ENCODE data around the gene PLEKHA7. TPM values are rescaled to one million over a fixed set of nuclear protein-coding genes. Genes with fewer than 3 reads are reported as not detected.

Gene PLEKHA7
- total RNA-seq, 6 donors from 2014 or later, result 27.5 to 87.0 (median 48.6) TPM

DNA sequence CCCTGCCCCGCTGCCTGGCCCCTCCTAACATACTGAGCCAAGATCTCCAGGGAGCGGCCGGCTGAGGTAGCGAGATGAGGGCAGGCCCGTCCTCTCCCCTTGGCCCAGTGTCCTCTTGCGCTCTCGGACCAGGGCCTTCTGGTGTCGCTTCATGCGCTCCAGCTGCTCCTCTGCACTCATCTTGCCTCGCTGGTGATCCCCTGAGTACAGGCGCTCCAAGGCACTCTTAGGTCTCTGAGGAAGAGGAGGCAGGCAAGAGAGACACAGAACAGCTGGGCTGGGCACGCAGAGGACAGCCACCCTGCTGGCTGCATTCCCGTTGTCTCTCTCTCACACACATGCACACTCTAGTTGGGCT is 225.2 kb downstream of the PLEKHA7 start:
- 62 to 89% methylated on average over 12 to 13 of the region's 13 CpGs for WGBS, 2 donors
- Histone ChIP-seq H3K27ac (peak overlapping the region; percentile 42 to 71 (median 65)), H3K27me3 (no peaks in the 10 kb centered on the region), H3K36me3 (peaks cover 0 to 11% (median 2%) of the 10 kb centered on the region in 4 donors), H3K4me1 (peaks cover 22 to 44% (median 31%) of the 10 kb centered on the region in 4 donors), H3K9me3 (no peaks in the 10 kb centered on the region), H3K4me3 (no peak overlapping the region)
- TF ChIP-seq POLR2A (IDR thresholded peaks at IDR 0.05) (no peak), POLR2AphosphoS5 (IDR thresholded peaks at IDR 0.05) (peak; percentile 18 to 62), EP300 (IDR thresholded peaks at IDR 0.05) (peak in 1 of 4 donors; percentile 39)
- ATAC-seq (ENCODE audit: low FRiP score in 2 of 2) (peak in 1 of 2 donors; percentile 20), DNase-seq (peak; percentile 36 to 39)

DNA sequence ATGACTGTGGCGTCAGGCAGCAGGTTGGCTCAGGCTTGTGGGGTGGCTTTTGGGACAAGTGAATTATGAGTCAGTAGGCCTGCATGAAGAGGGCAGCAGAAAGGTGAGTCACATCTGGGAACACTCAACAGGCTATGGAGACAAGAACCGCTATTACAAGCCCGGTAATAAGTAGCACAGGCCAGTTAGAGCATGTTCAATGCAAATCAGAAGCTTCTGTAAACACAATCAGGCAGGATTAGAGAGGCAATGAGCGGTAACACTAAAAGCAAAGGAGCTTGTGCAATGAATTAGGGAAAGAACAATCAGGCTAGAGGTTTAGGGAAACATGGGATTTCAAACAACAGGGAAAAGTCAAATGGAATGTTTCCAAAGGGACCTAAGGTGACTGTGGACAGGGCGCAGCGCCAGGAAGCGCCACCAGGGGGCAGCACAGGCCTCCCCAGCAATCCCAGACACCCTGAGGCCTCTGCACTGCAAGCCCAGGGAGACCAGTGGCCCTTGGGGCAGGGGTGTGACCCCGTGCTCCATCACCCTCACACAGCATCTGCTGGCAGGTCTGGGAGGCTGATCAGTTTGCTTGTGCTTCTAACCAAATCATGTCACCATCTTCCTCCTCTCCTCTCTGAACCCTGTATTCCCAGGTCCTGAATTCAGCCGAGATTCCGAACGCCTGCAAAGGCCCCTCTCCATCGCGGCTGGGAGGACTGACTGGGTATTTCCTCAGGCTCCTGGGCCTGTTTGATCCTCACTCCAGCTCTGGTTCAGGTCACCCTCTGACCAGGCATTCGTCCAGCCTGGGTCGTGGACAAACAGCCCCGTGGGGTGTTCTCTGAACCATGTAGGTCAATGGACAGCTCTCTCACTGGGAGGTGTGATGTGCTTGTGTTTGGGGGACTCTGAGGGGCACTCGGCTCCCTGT is 225.8 kb downstream of the PLEKHA7 start:
- ATAC-seq (ENCODE audit: low FRiP score in 2 of 2) (peak; percentile 75 to 82), DNase-seq (peak; percentile 81 to 96)
- H3K27ac ChIP-seq, result peak overlapping the region; percentile 42 to 71 (median 65)
- H3K27me3 ChIP-seq, result no peaks in the 10 kb centered on the region
- no peak overlapping the region for H3K4me3 ChIP-seq
- TF ChIP-seq POLR2AphosphoS5 (IDR thresholded peaks at IDR 0.05) (peak in 1 of 2 donors; percentile 18), EP300 (IDR thresholded peaks at IDR 0.05) (no peak), POLR2A (IDR thresholded peaks at IDR 0.05) (no peak)
- TF ChIP-seq, protein P1, sequence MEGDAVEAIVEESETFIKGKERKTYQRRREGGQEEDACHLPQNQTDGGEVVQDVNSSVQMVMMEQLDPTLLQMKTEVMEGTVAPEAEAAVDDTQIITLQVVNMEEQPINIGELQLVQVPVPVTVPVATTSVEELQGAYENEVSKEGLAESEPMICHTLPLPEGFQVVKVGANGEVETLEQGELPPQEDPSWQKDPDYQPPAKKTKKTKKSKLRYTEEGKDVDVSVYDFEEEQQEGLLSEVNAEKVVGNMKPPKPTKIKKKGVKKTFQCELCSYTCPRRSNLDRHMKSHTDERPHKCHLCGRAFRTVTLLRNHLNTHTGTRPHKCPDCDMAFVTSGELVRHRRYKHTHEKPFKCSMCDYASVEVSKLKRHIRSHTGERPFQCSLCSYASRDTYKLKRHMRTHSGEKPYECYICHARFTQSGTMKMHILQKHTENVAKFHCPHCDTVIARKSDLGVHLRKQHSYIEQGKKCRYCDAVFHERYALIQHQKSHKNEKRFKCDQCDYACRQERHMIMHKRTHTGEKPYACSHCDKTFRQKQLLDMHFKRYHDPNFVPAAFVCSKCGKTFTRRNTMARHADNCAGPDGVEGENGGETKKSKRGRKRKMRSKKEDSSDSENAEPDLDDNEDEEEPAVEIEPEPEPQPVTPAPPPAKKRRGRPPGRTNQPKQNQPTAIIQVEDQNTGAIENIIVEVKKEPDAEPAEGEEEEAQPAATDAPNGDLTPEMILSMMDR (IDR thresholded peaks at IDR 0.05), result peak; percentile 89 to 98 (median 92)
- H3K36me3 ChIP-seq, result peaks cover 0 to 11% (median 2%) of the 10 kb centered on the region in 4 donors
- WGBS, 2 donors, result 50 to 60% methylated on average over 14 to 17 of the region's 17 CpGs
- H3K4me1 ChIP-seq, result peaks cover 22 to 44% (median 31%) of the 10 kb centered on the region in 4 donors
- H3K9me3 ChIP-seq, result no peaks in the 10 kb centered on the region

DNA sequence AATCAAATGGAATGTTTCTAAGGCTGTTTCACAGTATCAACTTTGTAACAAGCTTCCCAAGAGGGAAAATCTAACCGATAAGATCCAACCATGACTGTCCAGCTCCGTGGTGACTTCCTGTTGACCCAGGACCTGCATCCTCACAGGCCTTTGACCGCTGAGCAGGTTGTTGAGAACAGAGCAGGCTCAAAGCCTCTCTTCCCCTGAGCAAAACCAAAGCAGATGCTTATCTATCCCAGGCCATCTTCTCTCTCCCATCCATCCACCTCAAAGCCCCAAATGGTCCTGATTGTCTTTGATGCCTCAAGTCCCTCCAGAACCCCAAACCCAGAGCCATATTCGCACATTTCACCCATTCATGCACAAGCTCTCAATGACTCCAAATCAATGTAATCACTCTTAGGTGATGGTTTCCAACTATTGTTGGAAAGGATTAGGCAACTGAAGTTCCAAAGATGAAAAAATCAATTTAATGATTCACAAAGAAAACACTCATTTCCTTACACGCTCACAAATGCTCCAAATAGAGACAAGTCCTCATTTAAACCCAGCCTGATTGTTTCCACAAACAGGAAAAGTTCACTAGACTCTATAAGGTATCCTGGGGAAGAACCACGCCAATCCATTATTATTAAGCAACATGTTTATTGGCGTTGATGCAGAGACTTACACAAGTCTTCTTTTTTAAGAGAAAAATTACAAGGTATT is 227.0 kb downstream of the PLEKHA7 start:
- WGBS, 2 donors, result 74 to 81% methylated on average over 7 of the region's 7 CpGs
- no peak overlapping the region for H3K4me3 ChIP-seq

DNA sequence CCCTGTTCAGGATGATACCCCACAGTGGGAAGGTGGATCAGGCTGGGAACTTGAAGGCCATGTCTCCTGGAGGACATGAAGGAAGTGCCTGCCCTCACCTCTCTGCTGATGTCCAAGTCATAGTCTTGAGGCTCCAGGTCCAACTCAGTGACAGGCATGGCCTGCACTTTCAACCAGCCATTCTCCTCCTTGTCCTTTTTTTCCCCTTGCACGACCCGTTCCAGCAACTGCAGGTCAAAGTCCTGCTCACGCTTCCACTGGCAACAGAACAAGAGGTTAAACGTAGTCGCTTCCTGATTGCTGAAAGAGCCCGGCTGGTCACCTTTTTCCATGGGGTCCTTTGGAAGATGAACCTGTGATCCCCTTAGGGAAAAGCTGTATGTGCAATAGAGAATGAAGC is 228.1 kb downstream of the PLEKHA7 start:
- TF ChIP-seq POLR2A (IDR thresholded peaks at IDR 0.05), result no peak
- TF ChIP-seq, protein P1 (IDR thresholded peaks at IDR 0.05), result no peak
- no peak for TF ChIP-seq POLR2AphosphoS5 (IDR thresholded peaks at IDR 0.05)
- no peak for TF ChIP-seq EP300 (IDR thresholded peaks at IDR 0.05)
- Histone ChIP-seq H3K4me1 (peaks cover 18 to 46% (median 24%) of the 10 kb centered on the region in 4 donors), H3K4me3 (no peak overlapping the region), H3K9me3 (no peaks in the 10 kb centered on the region), H3K27me3 (no peaks in the 10 kb centered on the region), H3K27ac (peak overlapping the region in 2 of 4 donors; percentile 20 to 55), H3K36me3 (peaks cover 0 to 10% (median 2%) of the 10 kb centered on the region in 4 donors)
- no peak for ATAC-seq (ENCODE audit: low FRiP score in 2 of 2)
- no peak for DNase-seq
- 80 to 81% methylated on average over 6 of the region's 6 CpGs for WGBS, 2 donors

More for the DNA sequence above, 227.0 kb downstream of the PLEKHA7 start:
- DNase-seq, result no peak
- peaks cover 0 to 11% (median 2%) of the 10 kb centered on the region in 4 donors for H3K36me3 ChIP-seq
- no peaks in the 10 kb centered on the region for H3K9me3 ChIP-seq
- no peaks in the 10 kb centered on the region for H3K27me3 ChIP-seq
- H3K27ac ChIP-seq, result no peak overlapping the region
- no peak for ATAC-seq (ENCODE audit: low FRiP score in 2 of 2)
- TF ChIP-seq POLR2AphosphoS5 (IDR thresholded peaks at IDR 0.05), result no peak
- peaks cover 22 to 50% (median 31%) of the 10 kb centered on the region in 4 donors for H3K4me1 ChIP-seq

DNA sequence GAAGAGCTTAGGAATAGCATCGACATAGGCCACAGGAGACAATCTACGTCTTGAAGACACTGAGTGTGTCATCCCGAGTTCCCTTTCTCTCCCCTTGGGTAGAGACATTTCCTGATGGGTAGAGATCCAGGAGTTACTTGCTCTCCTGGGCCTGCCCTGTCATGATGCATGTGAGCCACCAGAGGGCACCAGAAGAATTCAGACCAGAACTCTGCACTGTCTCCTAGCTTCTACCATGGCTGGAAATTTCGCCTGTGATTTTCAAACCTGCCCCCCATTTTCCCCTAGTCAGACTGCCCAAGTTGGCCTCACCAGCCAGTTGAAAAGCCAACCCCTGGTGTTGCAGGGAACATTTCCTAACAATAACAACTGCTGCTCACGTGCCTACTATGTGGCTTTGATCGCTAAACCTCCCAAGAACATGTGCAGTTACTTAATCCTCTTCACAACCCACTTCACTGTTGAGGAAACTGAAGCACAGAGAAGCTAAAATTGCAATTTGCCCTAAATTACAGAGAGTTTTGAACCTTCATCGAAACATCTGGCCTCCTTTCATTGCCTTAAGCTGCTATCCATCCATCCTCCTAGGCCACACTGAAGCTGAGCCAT is 228.6 kb downstream of the PLEKHA7 start:
- Histone ChIP-seq H3K27me3 (no peaks in the 10 kb centered on the region), H3K36me3 (peaks cover 0 to 5% (median 0%) of the 10 kb centered on the region in 4 donors), H3K27ac (peak overlapping the region in 1 of 4 donors; percentile 55), H3K9me3 (no peaks in the 10 kb centered on the region), H3K4me1 (peaks cover 13 to 41% (median 20%) of the 10 kb centered on the region in 4 donors), H3K4me3 (no peak overlapping the region)
- DNase-seq, result peak in 1 of 2 donors; percentile 62
- peak; percentile 66 to 81 for ATAC-seq (ENCODE audit: low FRiP score in 2 of 2)
- no peak for TF ChIP-seq EP300 (IDR thresholded peaks at IDR 0.05)
- TF ChIP-seq, protein P1 (IDR thresholded peaks at IDR 0.05), result peak; percentile 81 to 92 (median 83)
- 35 to 61% methylated on average over 4 to 7 of the region's 7 CpGs for WGBS, 2 donors

All from upper lobe of left lung (tissue), 6 donors.